A549 (cell line): ENCODE data around the gene ATP5F1C. TPM values are rescaled to one million over a fixed set of nuclear protein-coding genes. Genes with fewer than 3 reads are reported as not detected.

Experiments
- ATAC-seq, 2 experiments: fragments of 200-7000 bp in 1 of 2; fragments of >200 bp in 1 of 2; cut with Nextera tagmentation in 1 of 2; cut with Tn5 transposase in 1 of 2; 3 replicates each; pipeline versions ENCODE4 v1.8.0 to v1.9.1; 2018 to 2020; ENCODE audit warnings: mild to moderate bottlenecking in 1 of 2, moderate library complexity in 1 of 2
- CTCF ChIA-PET: fragments of 300-600 bp; sonication (Branson Sonifier 250); formaldehyde crosslinking; extraction: SDS; loops from one replicate; lab custom pipeline; 2021; ENCODE audit warnings: antibody characterized with exemption, inconsistent platforms; lab: Yijun Ruan, JAX
- POLR2A ChIA-PET: fragments of 350-600 bp; formaldehyde crosslinking; extraction: SDS; loops from one replicate; lab custom pipeline; 2021; ENCODE audit warnings: antibody characterized with exemption, inconsistent platforms; lab: Yijun Ruan, JAX
- DNase-seq, 2 experiments: peaks; one replicate each; pipeline versions ENCODE4 v3.0.0 to v3.0.0-alpha.2; 2011 to 2016; ENCODE audit warnings: low read depth in 1 of 2, low spot score in 1 of 2
- FAIRE-seq: peaks from 2 replicates; lab custom pipeline; 2011; peaks lifted over from hg19 to GRCh38; lab: Jason Lieb, UNC
- H3K27ac ChIP-seq, 2 experiments: fragments of >200 bp; sonication (Bioruptor Twin); formaldehyde crosslinking; 3 replicates each; pipeline ENCODE4 v1.5.1; 2016 to 2017
- H3K4me1 ChIP-seq: fragments of >200 bp; sonication (Bioruptor Twin); formaldehyde crosslinking; 3 replicates; pipeline ENCODE4 v1.6.1; 2016
- H3K4me2 ChIP-seq: fragments of >200 bp; sonication (Bioruptor Twin); formaldehyde crosslinking; 3 replicates; pipeline ENCODE4 v1.6.1; 2016
- H3K4me3 ChIP-seq: fragments of >200 bp; sonication (Bioruptor Twin); formaldehyde crosslinking; 3 replicates; pipeline ENCODE4 v1.5.1; 2016
- H3K9me3 ChIP-seq: fragments of >200 bp; sonication (Bioruptor Twin); formaldehyde crosslinking; 3 replicates; pipeline ENCODE4 v1.6.1; 2016
- ATOH8 ChIP-seq: fragments of 250-450 bp; sonication (Bioruptor Pico); IDR thresholded peaks from 2 replicates; pipeline ENCODE4 v1.5.0; 2020; ENCODE audit warnings: low read depth, mild to moderate bottlenecking, moderate library complexity
- BCL3 ChIP-seq: fragments of >200 bp; sonication (Bioruptor Twin); formaldehyde crosslinking; IDR thresholded peaks from 3 replicates; pipeline ENCODE4 v1.6.1; 2016
- CBX2 ChIP-seq: fragments of 200-600 bp; sonication (generic); IDR thresholded peaks from 2 replicates; pipeline ENCODE4 v1.6.1; 2016; ENCODE audit warnings: low read depth, mild to moderate bottlenecking, borderline replicate concordance
- CHD4 ChIP-seq: fragments of 200-600 bp; sonication (generic); IDR thresholded peaks from 2 replicates; pipeline ENCODE4 v1.6.1; 2016; ENCODE audit warnings: antibody characterized with exemption, mild to moderate bottlenecking, borderline replicate concordance
- CTCF ChIP-seq: fragments of >200 bp; sonication (Bioruptor Twin); formaldehyde crosslinking; IDR thresholded peaks from 3 replicates; pipeline ENCODE4 v1.5.1; 2016
- EHMT2 ChIP-seq: fragments of 200-600 bp; sonication (generic); IDR thresholded peaks from 2 replicates; pipeline ENCODE4 v1.6.1; 2016; ENCODE audit warnings: antibody characterized with exemption, low read depth, mild to moderate bottlenecking, moderate library complexity
- ELK1 ChIP-seq: fragments of 150-350 bp; IDR thresholded peaks from 2 replicates; pipeline ENCODE4 v1.6.1; 2014; ENCODE audit warnings: low read depth, mild to moderate bottlenecking, low read length
- ESRRA ChIP-seq: fragments of 150-350 bp; IDR thresholded peaks from 2 replicates; pipeline ENCODE4 v1.6.1; 2014; ENCODE audit warnings: mild to moderate bottlenecking, low read length, borderline replicate concordance
- FOSL2 ChIP-seq, 2 experiments: fragments of 450-650 bp in 1 of 2; fragments of >200 bp in 1 of 2; sonication (Bioruptor Twin) in 1 of 2; formaldehyde crosslinking; IDR thresholded peaks; 2 replicates each; pipeline versions ENCODE4 v1.5.0 to v1.6.1; 2016 to 2020; ENCODE audit warnings: mild to moderate bottlenecking in 1 of 2, moderate library complexity in 1 of 2
- FOXS1 ChIP-seq: fragments of 250-450 bp; sonication (Bioruptor Pico); IDR thresholded peaks from 2 replicates; pipeline ENCODE4 v1.5.0; 2020; ENCODE audit warnings: mild to moderate bottlenecking, moderate library complexity
- GATA3 ChIP-seq: IDR thresholded peaks from 2 replicates; pipeline ENCODE4 v1.6.1; 2012; ENCODE audit warnings: borderline replicate concordance
- HDAC2 ChIP-seq: fragments of 200-600 bp; sonication (generic); IDR thresholded peaks from 2 replicates; pipeline ENCODE4 v1.6.1; 2016
- HMGXB4 ChIP-seq: fragments of 250-450 bp; sonication (Bioruptor Pico); IDR thresholded peaks from 2 replicates; pipeline ENCODE4 v1.5.0; 2021; ENCODE audit warnings: mild to moderate bottlenecking, moderate library complexity, borderline replicate concordance
- KDM1A ChIP-seq: fragments of 200-600 bp; sonication (generic); IDR thresholded peaks from 2 replicates; pipeline ENCODE4 v1.6.1; 2016; ENCODE audit warnings: low read depth, mild to moderate bottlenecking
- KDM5A ChIP-seq: fragments of 200-600 bp; sonication (generic); IDR thresholded peaks from 2 replicates; pipeline ENCODE4 v1.6.1; 2016; ENCODE audit warnings: antibody characterized with exemption, mild to moderate bottlenecking
- NFE2L2 ChIP-seq: fragments of 150-350 bp; conservative IDR thresholded peaks from 2 replicates; pipeline ENCODE4 v1.6.1; 2014; ENCODE audit warnings: low read length
- POLR2AphosphoS2 ChIP-seq: conservative IDR thresholded peaks from 2 replicates; pipeline ENCODE4 v1.6.1; 2012; ENCODE audit warnings: low read length, improper control_type of control experiment, inconsistent platforms
- RAD21 ChIP-seq, 2 experiments: fragments of >200 bp in 1 of 2; sonication (Bioruptor Twin) in 1 of 2; formaldehyde crosslinking in 1 of 2; IDR thresholded peaks in 1 of 2; conservative IDR thresholded peaks in 1 of 2; 2 replicates in 1 of 2; 3 replicates in 1 of 2; pipeline ENCODE4 v1.6.1; 2012 to 2018; ENCODE audit warnings: inconsistent platforms in 1 of 2
- REST ChIP-seq: fragments of 200-600 bp; sonication (generic); IDR thresholded peaks from 2 replicates; pipeline ENCODE4 v1.6.1; 2016; ENCODE audit warnings: antibody characterized with exemption, mild to moderate bottlenecking, moderate library complexity
- RNF2 ChIP-seq: fragments of 200-600 bp; sonication (generic); IDR thresholded peaks from 2 replicates; pipeline ENCODE4 v1.6.1; 2016; ENCODE audit warnings: low read depth, mild to moderate bottlenecking, antibody characterized with exemption, moderate library complexity, borderline replicate concordance
- SMC3 ChIP-seq: fragments of >200 bp; sonication (Bioruptor Twin); formaldehyde crosslinking; IDR thresholded peaks from 3 replicates; pipeline ENCODE4 v1.6.1; 2018; ENCODE audit warnings: inconsistent platforms
- USF2 ChIP-seq: fragments of 450-650 bp; IDR thresholded peaks from 2 replicates; pipeline ENCODE4 v1.6.1; 2014; ENCODE audit warnings: antibody characterized with exemption
- ZSCAN20 ChIP-seq: fragments of 250-450 bp; sonication (Bioruptor Pico); IDR thresholded peaks from 2 replicates; pipeline ENCODE4 v1.8.0; 2022; ENCODE audit warnings: mild to moderate bottlenecking, moderate library complexity
- WGBS: methylation state at CpG from one replicate; pipeline ENCODE4 v1.1.6; 2017; ENCODE audit errors: missing lambda C conversion rate; 5-methylcytosine and 5-hydroxymethylcytosine counted together
- polyA plus RNA-seq, 4 experiments: library from polyadenylated mRNA; depleted of rRNA in 3 of 4; stranded (reverse); fragments of >200 nt; fragmentation: RNase III in 1 of 4; extraction: RNeasy Plus Mini Kit Qiagen cat#74134 plus additional on column Dnase treatment in 1 of 4; gene quantifications; 2 replicates in 3 of 4; 3 replicates in 1 of 4; pipeline ENCODE4 v1.2.3, GENCODE V29; 2011 to 2017

The ATP5F1C gene
- polyA plus RNA-seq, 2 of the 4 experiments (the other 2 are of a cell fraction) = 447 to 532 TPM

- TF ChIP-seq HDAC2 (0 out of 2 replicates have a peak, but pooled peaks have one; percentile 24), CBX2 (no peak), KDM5A (peak; percentile 96), POLR2AphosphoS2 (no peak), CHD4 (no peak), RNF2 (no peak), NFE2L2 (no peak), HMGXB4 (no peak), KDM1A (no peak), ESRRA (no peak), EHMT2 (no peak), FOSL2 (IDR thresholded peaks at IDR 0.05) (no peak), FOSL2 (CRISPR knock-in tag; IDR thresholded peaks at IDR 0.05) (no peak), ZSCAN20 (CRISPR knock-in tag) (no peak), GATA3 (no peak), REST (no peak)
These were observed 30.5 kb downstream of the ATP5F1C start, which contains the start of gene TAF3 (continued) for GRCh38 chr10:7818295-7819120.

- Histone ChIP-seq H3K9me3 (no peaks in the 10 kb centered on the region), H3K4me2 (peak overlapping the region; percentile 86), H3K27ac (peak overlapping the region; percentile 83 to 93; a peak in 5 of 6 replicates), H3K4me1 (peaks cover 12% of the 10 kb centered on the region; the same call in 2 of the 3 replicates), H3K4me3 (peak overlapping the region; percentile 84)
- ChIA-PET CTCF (interaction anchor here (0.7 to 3.9 kb wide), 10 partner anchors 9 to 1390 kb away, joined by 3 to 17 read pairs (median 7); no protein-coding TSS in a partner anchor), POLR2A (interaction anchor here (0.6 to 2.7 kb wide), 4 partner anchors 22 to 1476 kb away, joined by 3 to 30 read pairs (median 12); partner anchors contain the start of genes ATP5F1C and KIN)
- WGBS = under 1% methylated on average over 17 of the region's 17 CpGs
- FAIRE-seq (no peak), ATAC-seq (peak; percentile 83 to 84), DNase-seq (peak; percentile 38 to 44)
- TF ChIP-seq USF2 (no peak), BCL3 (no peak), RAD21 (conservative IDR thresholded peaks at IDR 0.05 in 1 of 2, IDR thresholded peaks at IDR 0.05 in 1 of 2) (peak; percentile 23 to 33; a peak in 3 of 5 replicates), FOSL2 (IDR thresholded peaks at IDR 0.05) (no peak), FOSL2 (CRISPR knock-in tag; IDR thresholded peaks at IDR 0.05) (no peak), ELK1 (no peak), ATOH8 (CRISPR knock-in tag) (no peak), CTCF (peak; percentile 32; the same call in 1 of the 3 replicates), FOXS1 (no peak), SMC3 (peak; percentile 46; the same call in 2 of the 3 replicates)
These were observed 31.1 kb downstream of the ATP5F1C start for GRCh38 chr10:7819121-7819460.
